HG03469 (cell line): Measurements from ENCODE around the gene SBF2.
"Not testable (repeated sequence)": the region's sequence is repeated elsewhere in the genome, so short reads cannot be mapped to it uniquely, and the experiment has no call there.

Experiments used
- ATAC-seq: cut with Tn5 transposase; IDR thresholded peaks from one replicate; pipeline ENCODE4 v1.9.1; 2021; ENCODE audit warnings: mild to moderate bottlenecking, moderate library complexity, moderate number of reproducible peaks; ENCODE audit not compliant: unreplicated experiment

SBF2 gene

GRCh38 chr11:10029386-10030121 is 264.5 kb downstream of the SBF2 start:
- ATAC-seq: no peak

- ATAC-seq: no peak
These were observed 267.5 kb downstream of the SBF2 start for GRCh38 chr11:10026514-10026913.

GRCh38 chr11:10023212-10023611 is 270.8 kb downstream of the SBF2 start:
- no peak for ATAC-seq

GRCh38 chr11:10022764-10023163 is 271.3 kb downstream of the SBF2 start:
- ATAC-seq: no peak

- no peak for ATAC-seq
These were observed 272.5 kb downstream of the SBF2 start for GRCh38 chr11:10021563-10021962.

- no peak for ATAC-seq
These were observed 273.9 kb downstream of the SBF2 start for GRCh38 chr11:10019906-10020682.

GRCh38 chr11:10017911-10018310 is 276.1 kb downstream of the SBF2 start:
- ATAC-seq: no peak

- no peak for ATAC-seq
These were observed 277.0 kb downstream of the SBF2 start for GRCh38 chr11:10017050-10017449.

GRCh38 chr11:10012068-10012467 is 282.0 kb downstream of the SBF2 start:
- ATAC-seq: no peak

GRCh38 chr11:10005955-10006525 is 288.0 kb downstream of the SBF2 start:
- no peak for ATAC-seq

- ATAC-seq: no peak
These were observed 289.4 kb downstream of the SBF2 start for GRCh38 chr11:10004526-10005113.

- no peak for ATAC-seq
These were observed 291.8 kb downstream of the SBF2 start for GRCh38 chr11:10002221-10002620.

GRCh38 chr11:9992306-9992705 is 301.7 kb downstream of the SBF2 start:
- no peak for ATAC-seq

- ATAC-seq: no peak
These were observed 303.6 kb downstream of the SBF2 start for GRCh38 chr11:9990221-9990973.

- ATAC-seq: not testable (repeated sequence)
These were observed 306.7 kb downstream of the SBF2 start for GRCh38 chr11:9987303-9987702.

- ATAC-seq: no peak
These were observed 311.0 kb downstream of the SBF2 start for GRCh38 chr11:9982796-9983579.

GRCh38 chr11:9982127-9982795 is 311.8 kb downstream of the SBF2 start:
- ATAC-seq: no peak

- ATAC-seq: no peak
These were observed 313.1 kb downstream of the SBF2 start for GRCh38 chr11:9980931-9981330.

- no peak for ATAC-seq
These were observed 316.5 kb downstream of the SBF2 start for GRCh38 chr11:9977554-9977953.
